ENCODE results near the gene PPP1R17.
A peak's percentile ranks its signal among the peaks of the same experiment; 100 is the strongest.

- TF ChIP-seq CTCF (IDR thresholded peaks at IDR 0.05 in 2 of 3, conservative IDR thresholded peaks at IDR 0.05 in 1 of 3; ENCODE audit: borderline replicate concordance in 1 of 3, insufficient read depth in 1 of 3, low read depth in 2 of 3, low read length in 2 of 3), result peak; percentile 70 to 89 (median 77); a peak in 5 of 6 replicates
- TF ChIP-seq MAX (IDR thresholded peaks at IDR 0.05), result 0 out of 2 replicates have a peak, but pooled peaks have one; percentile 16
- TF ChIP-seq EZH2 (IDR thresholded peaks at IDR 0.05), result no peak
- TF ChIP-seq POLR2AphosphoS5 (IDR thresholded peaks at IDR 0.05; ENCODE audit: low read depth, low read length), result no peak
- TF ChIP-seq POLR2A (IDR thresholded peaks at IDR 0.05; ENCODE audit: borderline replicate concordance, extremely low read depth, insufficient read depth, insufficient read length), result no peak
- no peak for TF ChIP-seq ATF3 (IDR thresholded peaks at IDR 0.05)
- no peak for TF ChIP-seq EZH2phosphoT487 (IDR thresholded peaks at IDR 0.05; ENCODE audit: borderline replicate concordance)
- TF ChIP-seq RAD21 (IDR thresholded peaks at IDR 0.05; ENCODE audit: low read depth), result peak; percentile 89
Observed at GRCh38 chr7:31744294-31744874, 57.4 kb downstream of the PPP1R17 start.

Measured in HCT116 (cell line).